Panc1 (cell line): Measurements from ENCODE around the gene OTULINL.

ENCODE experiments used
- CTCF ChIP-seq: fragments of 450-650 bp; IDR thresholded peaks from 2 replicates; pipeline ENCODE4 v1.5.1; 2017; ENCODE audit warnings: mild to moderate bottlenecking
- POLR2AphosphoS5 ChIP-seq: IDR thresholded peaks from 2 replicates; pipeline ENCODE4 v1.6.1; 2012; ENCODE audit warnings: mild to moderate bottlenecking, low read depth, low read length, moderate library complexity
- REST ChIP-seq, 2 experiments: IDR thresholded peaks; 2 replicates each; pipeline ENCODE4 v1.6.1; 2011 to 2012; ENCODE audit warnings: low read depth in 2 of 2, control low read depth in 1 of 2, low read length in 1 of 2, mild to moderate bottlenecking in 1 of 2, moderate library complexity in 1 of 2; ENCODE audit not compliant: insufficient read depth in 1 of 2
- SIN3A ChIP-seq: IDR thresholded peaks from 2 replicates; pipeline ENCODE4 v1.6.1; 2012; ENCODE audit warnings: low read depth, mild to moderate bottlenecking, low read length, moderate library complexity, borderline replicate concordance; ENCODE audit not compliant: insufficient read depth
- TCF7L2 ChIP-seq: IDR thresholded peaks from 2 replicates; pipeline ENCODE4 v1.6.1; 2011; ENCODE audit warnings: mild to moderate bottlenecking, low read depth, low read length, inconsistent platforms

- TF ChIP-seq REST (IDR thresholded peaks at IDR 0.05; ENCODE audit: insufficient read depth in 1 of 2, low read depth in 2 of 2, low read length in 1 of 2) (no peak), CTCF (no peak), POLR2AphosphoS5 (no peak), SIN3A (no peak), TCF7L2 (no peak)
Measured at GRCh38 chr5:14640765-14641164, 59.2 kb downstream of the OTULINL start.
